Gastrocnemius medialis (tissue), 4 donors: ENCODE measurements around the gene PROZ.

Source experiments
- CTCF ChIP-seq, 5 experiments: fragments of 450-650 bp in 3 of 5; fragments of 200-600 bp in 2 of 5; sonication (generic) in 2 of 5; IDR thresholded peaks in 4 of 5; conservative IDR thresholded peaks in 1 of 5; 1 replicate in 4 of 5; 2 replicates in 1 of 5; pipeline ENCODE4 v1.5.1; 2016 to 2019; ENCODE audit warnings: antibody characterized with exemption in 5 of 5, mild to moderate bottlenecking in 3 of 5, moderate library complexity in 3 of 5
- POLR2A ChIP-seq, 2 donors: fragments of 450-650 bp; IDR thresholded peaks; one replicate each; pipeline ENCODE4 v1.6.1; 2017; ENCODE audit warnings: antibody characterized with exemption in 2 of 2, mild to moderate bottlenecking in 2 of 2, moderate library complexity in 2 of 2

- TF ChIP-seq POLR2A (IDR thresholded peaks at IDR 0.05) (no peak), CTCF (IDR thresholded peaks at IDR 0.05 in 4 of 5, conservative IDR thresholded peaks at IDR 0.05 in 1 of 5) (no peak)
These were observed 29.6 kb downstream of the PROZ start for GRCh38 chr13:113187883-113188665.
